DND-41 (cell line): ENCODE data around the gene ARHGEF4.

Experiments
- CTCF ChIP-seq: IDR thresholded peaks from 2 replicates; pipeline ENCODE4 v1.5.1; 2012; ENCODE audit warnings: borderline replicate concordance, low read length, moderate library complexity, mild to moderate bottlenecking; ENCODE audit not compliant: poor library complexity, severe bottlenecking; ENCODE audit errors: extremely low read depth
- EZH2 ChIP-seq: IDR thresholded peaks from 3 replicates; pipeline ENCODE4 v1.6.1; 2012; ENCODE audit warnings: borderline replicate concordance, low read depth, mild to moderate bottlenecking, moderate library complexity, low read length, inconsistent platforms; ENCODE audit not compliant: severe bottlenecking

GRCh38 chr2:131050896-131051295 lies 214.2 kb downstream of the ARHGEF4 start:
- TF ChIP-seq CTCF (no peak), EZH2 (no peak)
